Dermis lymphatic vessel endothelial cell (primary cell): ENCODE results near the gene ARX. TPM values are rescaled to one million over a fixed set of nuclear protein-coding genes. Genes with fewer than 3 reads are reported as not detected.

Experiments used
- total RNA-seq: library from RNA; depleted of rRNA; stranded (reverse); fragments of >200 nt; gene quantifications from 2 replicates; pipeline ENCODE4 v1.2.1, GENCODE V29; 2014

ARX gene
- total RNA-seq: not detected in 2 replicates

DNA sequence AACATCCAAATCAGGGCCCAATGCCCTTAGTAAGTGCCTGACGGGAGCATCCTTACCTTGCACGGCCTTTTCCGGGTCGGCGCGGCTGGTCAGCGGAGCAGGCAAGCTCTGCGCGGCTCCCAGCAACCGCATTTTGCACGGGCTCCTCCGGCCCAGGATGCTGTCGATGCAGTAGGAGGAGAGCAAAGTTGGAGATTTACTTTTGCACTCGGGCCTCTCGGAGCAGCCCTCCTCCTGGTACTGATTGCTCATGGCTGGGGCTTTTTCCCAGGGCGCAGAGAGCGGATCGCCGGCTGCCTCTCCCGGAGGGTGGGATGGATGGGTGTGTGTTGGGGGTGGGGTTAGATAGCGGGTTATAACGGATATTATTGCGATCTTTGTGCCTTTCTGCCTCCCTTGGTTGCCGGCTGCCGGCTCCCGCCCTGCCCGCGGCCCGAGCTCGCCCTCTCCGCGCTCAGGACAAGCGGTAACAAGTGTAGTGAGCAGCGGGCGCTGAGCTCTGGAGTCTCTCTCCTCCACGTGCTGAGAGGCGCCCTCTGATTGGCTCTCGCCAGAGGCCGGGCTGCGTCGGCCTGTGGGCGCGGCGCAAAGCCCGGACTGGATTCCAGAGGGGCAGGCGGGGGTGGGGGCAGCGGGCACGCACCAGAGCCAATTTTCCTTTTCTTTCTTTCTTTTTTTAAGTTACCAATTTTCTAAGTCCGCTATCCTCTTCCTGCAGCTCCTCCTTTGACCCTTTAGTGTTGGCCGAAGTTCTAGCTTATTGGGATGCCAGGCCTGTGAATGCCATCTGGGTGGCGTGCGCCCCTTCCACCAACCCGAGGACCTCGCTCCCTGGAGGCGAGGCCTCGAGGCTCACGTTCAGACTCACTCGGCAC, at the start of gene ARX:
ARX (minus strand) TSS at position 480 of the 875 bp plus-strand sequence; CDS start at position 252, 228 bp downstream.

